Caco-2 (cell line): ENCODE data around the gene NCOR1. TPM values are rescaled to one million over a fixed set of nuclear protein-coding genes. Genes with fewer than 3 reads are reported as not detected.

ENCODE experiments used
- BruUV-seq: library from RNA; stranded (reverse); fragments of 400-500 nt; replicated peaks from 2 replicates; lab custom pipeline; 2021; lab: Mats Ljungman, UMichigan
- CTCF ChIA-PET: fragments of 300-600 bp; sonication (Branson Sonifier 250); formaldehyde crosslinking; loops from one replicate; lab custom pipeline; 2022; ENCODE audit warnings: antibody characterized with exemption; lab: Charles Lee
- POLR2A ChIA-PET: fragments of 300-600 bp; sonication (Branson Sonifier 250); formaldehyde crosslinking; loops from one replicate; lab custom pipeline; 2022; ENCODE audit warnings: antibody characterized with exemption; lab: Charles Lee
- DNase-seq, 2 experiments: peaks; one replicate each; pipeline versions ENCODE4 v3.0.0 to v3.0.0-alpha.2; 2020 to 2022
- H3K27me3 ChIP-seq: replicated peaks from 2 replicates; pipeline ENCODE4 v1.6.0; 2011; ENCODE audit warnings: low read length; ENCODE audit not compliant: control insufficient read depth, insufficient read depth
- H3K36me3 ChIP-seq: 2 replicates; pipeline ENCODE4 v1.5.1; 2011; ENCODE audit warnings: low read length; ENCODE audit not compliant: control insufficient read depth, insufficient read depth
- H3K4me1 ChIP-seq: fragments of 250-450 bp; sonication (Bioruptor Pico); 2 replicates; pipeline ENCODE4 v1.5.1; 2020; ENCODE audit warnings: mild to moderate bottlenecking
- H3K4me3 ChIP-seq: 2 replicates; pipeline ENCODE4 v1.5.1; 2011; ENCODE audit warnings: low read depth, mild to moderate bottlenecking, control low read depth, low read length
- H3K9me3 ChIP-seq: fragments of 250-450 bp; sonication (Bioruptor Pico); 2 replicates; pipeline ENCODE4 v1.5.1; 2020; ENCODE audit warnings: mild to moderate bottlenecking, moderate library complexity
- H3K27ac Mint-ChIP-seq: one replicate; pipeline ENCODE4 v1.8.0; 2022; ENCODE audit warnings: mixed read lengths; ENCODE audit not compliant: unreplicated experiment
- H3K27me3 Mint-ChIP-seq: one replicate; pipeline ENCODE4 v1.8.0; 2022; ENCODE audit warnings: mixed read lengths; ENCODE audit not compliant: insufficient read depth, unreplicated experiment
- H3K36me3 Mint-ChIP-seq: one replicate; pipeline ENCODE4 v1.8.0; 2022; ENCODE audit warnings: mild to moderate bottlenecking, mixed read lengths; ENCODE audit not compliant: insufficient read depth, unreplicated experiment
- H3K4me1 Mint-ChIP-seq: one replicate; pipeline ENCODE4 v1.8.0; 2022; ENCODE audit warnings: low read depth, mixed read lengths; ENCODE audit not compliant: unreplicated experiment
- H3K4me3 Mint-ChIP-seq: one replicate; pipeline ENCODE4 v1.8.0; 2022; ENCODE audit warnings: mild to moderate bottlenecking, moderate library complexity, mixed read lengths; ENCODE audit not compliant: unreplicated experiment
- H3K9me3 Mint-ChIP-seq: one replicate; pipeline ENCODE4 v1.8.0; 2022; ENCODE audit warnings: mixed read lengths; ENCODE audit not compliant: unreplicated experiment
- CTCF ChIP-seq, 2 experiments: fragments of 200-600 bp in 1 of 2; IDR thresholded peaks; 1 replicate in 1 of 2; 2 replicates in 1 of 2; pipeline versions ENCODE4 v1.5.1 to v1.8.0; 2011 to 2022; ENCODE audit warnings: antibody characterized with exemption in 1 of 2, control low read depth in 1 of 2, inconsistent platforms in 1 of 2, low read depth in 1 of 2, low read length in 1 of 2, mild to moderate bottlenecking in 1 of 2, moderate library complexity in 1 of 2; ENCODE audit not compliant: insufficient read depth in 1 of 2, severe bottlenecking in 1 of 2, unreplicated experiment in 1 of 2
- intact Hi-C: fragments of 100-400 bp; cut with micrococcal nuclease; formaldehyde crosslinking; loops from one replicate; pipeline ENCODE4 v1.10.0; 2022; ENCODE audit not compliant: unreplicated experiment
- total RNA-seq: library from RNA; stranded (reverse); gene quantifications from 2 replicates; pipeline ENCODE4 v1.2.3, GENCODE V29; 2022

The NCOR1 gene
- total RNA-seq, 1 experiment from 2014 or later, result 90.8 TPM

- Histone ChIP-seq H3K9me3 (no peaks in the 10 kb centered on the region), H3K4me1 (no peaks in the 10 kb centered on the region), H3K27me3 (no peaks in the 10 kb centered on the region), H3K4me3 (no peak overlapping the region), H3K36me3 (no peaks in the 10 kb centered on the region)
- Mint-ChIP-seq H3K27ac (no peak overlapping the region), H3K36me3 (peaks cover 21% of the 10 kb centered on the region), H3K4me3 (no peak overlapping the region), H3K4me1 (no peaks in the 10 kb centered on the region), H3K27me3 (no peaks in the 10 kb centered on the region), H3K9me3 (no peaks in the 10 kb centered on the region)
- intact Hi-C loops, result no loop called here
- DNase-seq, result no peak
- ChIA-PET CTCF (no interaction called here), POLR2A (no interaction called here)
- no peak for TF ChIP-seq CTCF (IDR thresholded peaks at IDR 0.05; ENCODE audit: insufficient read depth in 1 of 2, low read depth in 1 of 2, low read length in 1 of 2, severe bottlenecking in 1 of 2, unreplicated experiment in 1 of 2)
- no TSS peak for BruUV-seq
Measured at GRCh38 chr17:16190703-16191360, 24.5 kb downstream of the NCOR1 start.

- intact Hi-C loops, result no loop called here
- Histone ChIP-seq H3K27me3 (no peaks in the 10 kb centered on the region), H3K4me3 (no peak overlapping the region), H3K9me3 (no peaks in the 10 kb centered on the region), H3K4me1 (no peaks in the 10 kb centered on the region), H3K36me3 (no peaks in the 10 kb centered on the region)
- no peak for DNase-seq
- no TSS peak for BruUV-seq
- Mint-ChIP-seq H3K36me3 (peaks cover 25% of the 10 kb centered on the region), H3K4me3 (no peak overlapping the region), H3K27ac (no peak overlapping the region), H3K4me1 (no peaks in the 10 kb centered on the region), H3K9me3 (no peaks in the 10 kb centered on the region), H3K27me3 (no peaks in the 10 kb centered on the region)
- CTCF ChIA-PET, result no interaction called here
- POLR2A ChIA-PET, result no interaction called here
- no peak for TF ChIP-seq CTCF (IDR thresholded peaks at IDR 0.05; ENCODE audit: insufficient read depth in 1 of 2, low read depth in 1 of 2, low read length in 1 of 2, severe bottlenecking in 1 of 2, unreplicated experiment in 1 of 2)
Measured at GRCh38 chr17:16189791-16190348, 25.5 kb downstream of the NCOR1 start.

- no TSS peak for BruUV-seq
- Mint-ChIP-seq H3K36me3 (peaks cover 20% of the 10 kb centered on the region), H3K9me3 (no peaks in the 10 kb centered on the region), H3K4me1 (no peaks in the 10 kb centered on the region), H3K27me3 (no peaks in the 10 kb centered on the region), H3K27ac (no peak overlapping the region), H3K4me3 (no peak overlapping the region)
- TF ChIP-seq CTCF (IDR thresholded peaks at IDR 0.05; ENCODE audit: insufficient read depth in 1 of 2, low read depth in 1 of 2, low read length in 1 of 2, severe bottlenecking in 1 of 2, unreplicated experiment in 1 of 2), result no peak
- ChIA-PET POLR2A (no interaction called here), CTCF (no interaction called here)
- H3K36me3 ChIP-seq, result no peaks in the 10 kb centered on the region
- no peak for DNase-seq
- H3K4me3 ChIP-seq, result no peak overlapping the region
- intact Hi-C loops, result no loop called here
- no peaks in the 10 kb centered on the region for H3K4me1 ChIP-seq
- no peaks in the 10 kb centered on the region for H3K9me3 ChIP-seq
- H3K27me3 ChIP-seq, result no peaks in the 10 kb centered on the region
Measured at GRCh38 chr17:16187642-16188041, 27.7 kb downstream of the NCOR1 start.
